Uterus (tissue), 2 donors: ENCODE results near the gene PGLYRP4.

Experiments
- CTCF ChIP-seq, 4 experiments: fragments of 200-600 bp in 2 of 4; fragments of 450-650 bp in 2 of 4; sonication (generic) in 2 of 4; IDR thresholded peaks; one replicate each; pipeline ENCODE4 v1.5.1; 2016 to 2019; ENCODE audit warnings: antibody characterized with exemption in 4 of 4, mild to moderate bottlenecking in 2 of 4, moderate library complexity in 1 of 4
- POLR2A ChIP-seq, 2 donors: fragments of 450-650 bp; IDR thresholded peaks; one replicate each; pipeline ENCODE4 v1.6.1; 2016; ENCODE audit warnings: antibody characterized with exemption in 2 of 2, mild to moderate bottlenecking in 1 of 2, moderate library complexity in 1 of 2

GRCh38 chr1:153339802-153340201 lies 8.8 kb downstream of the PGLYRP4 start:
- TF ChIP-seq CTCF (IDR thresholded peaks at IDR 0.05) (no peak), POLR2A (IDR thresholded peaks at IDR 0.05) (no peak)
